GM18909 (cell line): ENCODE results near the gene PCDH12.

ENCODE experiments used
- ATAC-seq: cut with Tn5 transposase; IDR thresholded peaks from one replicate; pipeline ENCODE4 v1.9.1; 2021; ENCODE audit warnings: mild to moderate bottlenecking; ENCODE audit not compliant: unreplicated experiment, poor library complexity

The PCDH12 gene

DNA sequence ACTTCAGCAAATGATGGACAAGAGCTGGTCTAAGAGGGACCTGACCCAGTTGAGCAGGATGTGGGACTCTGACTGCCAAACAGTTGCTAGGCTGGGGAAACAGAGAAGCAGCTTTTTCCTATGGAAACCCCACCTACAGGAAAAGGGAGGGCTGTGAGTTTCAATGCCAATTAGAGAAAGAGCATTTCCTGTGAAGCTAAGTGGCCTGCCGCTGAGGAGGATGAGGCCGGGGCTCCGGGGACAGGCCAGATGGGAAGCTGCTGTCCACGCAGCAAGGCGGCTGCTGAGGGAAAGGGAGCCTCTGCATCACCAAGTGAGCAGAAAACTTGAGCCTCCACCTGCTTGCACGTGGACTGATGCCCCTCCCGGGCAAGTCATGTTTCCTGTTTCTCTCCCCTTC, at the start of gene PCDH12:
Gene PCDH12, minus strand, starts transcription at position 90 of the 400 bp plus-strand sequence. CDS start 351 bp downstream, outside the sequence.
- no peak for ATAC-seq

DNA sequence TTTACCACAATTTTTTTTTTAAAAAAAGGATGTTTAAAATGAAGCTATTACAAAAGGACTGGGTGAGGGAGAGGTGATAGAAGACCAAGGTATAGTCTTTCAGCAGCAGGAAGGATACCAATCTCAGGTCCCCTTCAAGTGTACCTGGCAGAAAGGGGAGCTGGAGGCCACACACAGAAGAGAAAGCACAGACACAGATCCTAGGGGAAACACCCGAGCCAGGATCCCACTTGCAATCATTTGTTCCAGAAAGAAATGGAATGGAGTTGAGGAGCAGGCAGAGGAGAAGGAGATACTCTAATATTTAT, 49.2 kb upstream of the PCDH12 start:
- no peak for ATAC-seq

DNA sequence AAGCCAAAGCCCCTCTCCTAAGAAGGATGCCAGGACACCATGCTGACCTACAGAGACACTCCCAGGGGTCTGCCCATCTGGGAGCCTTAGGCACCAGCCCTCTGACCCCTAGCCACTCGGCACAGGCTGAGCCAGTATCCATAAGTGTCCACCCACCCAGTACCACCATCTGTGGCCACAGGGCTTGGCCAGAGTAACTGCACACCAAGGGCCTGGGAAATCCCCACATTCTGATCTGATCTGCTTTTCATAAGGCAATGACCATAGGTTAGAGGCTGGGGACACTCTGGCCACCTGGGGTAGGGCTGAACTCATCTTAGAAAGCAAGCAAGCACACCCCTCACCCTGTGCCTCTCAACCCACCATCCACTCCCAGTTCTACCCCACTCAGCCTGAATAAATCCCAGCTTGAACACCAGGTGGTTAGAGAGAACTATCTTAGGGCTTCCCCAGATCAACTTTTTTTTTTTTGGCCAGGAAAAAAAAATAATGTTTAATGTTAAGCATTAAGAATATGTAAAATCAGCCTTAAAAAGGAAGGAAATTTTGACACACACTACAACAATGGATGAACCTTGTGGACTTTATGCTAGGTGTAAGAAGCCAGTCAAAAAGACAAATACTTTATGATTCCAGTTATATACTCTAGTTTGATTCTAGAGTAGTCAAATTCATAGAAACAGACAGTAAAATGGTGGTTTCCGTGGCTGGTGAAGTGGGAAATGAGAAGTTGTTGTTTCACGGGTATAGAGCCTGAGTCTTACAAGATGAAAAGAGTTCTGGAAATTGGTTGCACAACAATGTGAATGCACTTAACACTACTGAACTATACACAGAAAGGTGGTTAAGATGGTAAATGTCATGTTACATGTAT, 48.6 kb upstream of the PCDH12 start:
- ATAC-seq: peak; percentile 47

DNA sequence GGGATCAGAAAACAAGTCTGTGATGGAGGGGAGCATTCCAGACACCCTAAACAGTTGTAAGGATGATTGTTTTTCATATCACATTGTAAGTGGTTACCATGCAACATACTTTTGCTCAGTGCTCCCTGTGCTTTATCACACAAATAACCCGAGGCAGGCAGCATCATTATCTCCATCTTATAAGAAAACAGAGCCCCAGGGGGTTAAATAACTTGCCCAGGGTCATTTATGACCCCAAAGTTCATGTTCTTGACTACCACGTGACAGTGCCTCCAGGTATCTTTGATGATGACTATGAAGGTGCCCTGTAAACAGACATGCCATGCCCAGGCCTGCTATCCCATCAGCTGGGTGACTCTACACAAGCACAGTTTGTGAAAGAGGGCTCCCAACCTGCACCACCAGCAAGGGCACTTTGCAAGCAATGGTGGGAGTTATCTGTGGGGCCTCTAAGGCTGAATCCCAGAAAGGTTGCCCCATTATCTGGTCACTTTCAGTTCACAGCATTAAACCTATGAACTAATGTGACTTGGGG, 45.3 kb upstream of the PCDH12 start:
- ATAC-seq: no peak

DNA sequence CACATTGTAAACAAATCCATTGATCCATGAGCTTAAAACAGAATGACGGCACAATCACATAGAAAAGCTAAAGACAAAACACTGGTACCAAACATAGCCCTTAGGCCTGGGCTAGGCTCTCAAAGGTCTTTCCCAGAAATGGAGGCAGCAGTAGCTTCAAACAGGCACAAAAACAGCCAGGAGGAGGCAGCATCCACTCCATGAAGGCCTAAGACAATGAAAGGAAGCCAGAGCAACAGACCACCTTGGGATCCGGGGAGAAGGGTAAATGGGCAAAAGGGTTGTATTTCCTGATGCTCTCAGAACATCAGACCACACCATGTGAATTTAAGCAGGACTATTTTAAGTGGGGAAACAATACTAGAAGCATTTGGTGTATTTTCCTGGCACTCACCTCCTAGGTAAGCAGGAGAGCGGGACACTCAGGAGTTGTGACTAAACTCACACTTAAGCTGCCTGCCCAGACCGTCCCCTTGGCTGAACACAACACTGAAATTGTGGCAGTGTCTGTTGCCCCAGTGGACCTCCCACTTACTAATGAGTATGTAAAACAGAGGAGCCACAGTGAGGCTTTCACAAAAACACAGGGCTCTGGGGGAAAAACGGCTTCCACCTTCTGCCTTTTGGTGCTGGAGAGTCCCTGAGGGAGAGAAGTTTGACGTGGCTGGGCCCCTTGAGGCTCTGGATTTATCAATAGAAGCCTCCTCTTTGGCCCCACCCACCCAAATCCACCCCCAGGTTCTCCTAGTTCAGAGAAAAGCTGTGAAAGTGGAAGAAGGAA, 42.9 kb upstream of the PCDH12 start:
- no peak for ATAC-seq

DNA sequence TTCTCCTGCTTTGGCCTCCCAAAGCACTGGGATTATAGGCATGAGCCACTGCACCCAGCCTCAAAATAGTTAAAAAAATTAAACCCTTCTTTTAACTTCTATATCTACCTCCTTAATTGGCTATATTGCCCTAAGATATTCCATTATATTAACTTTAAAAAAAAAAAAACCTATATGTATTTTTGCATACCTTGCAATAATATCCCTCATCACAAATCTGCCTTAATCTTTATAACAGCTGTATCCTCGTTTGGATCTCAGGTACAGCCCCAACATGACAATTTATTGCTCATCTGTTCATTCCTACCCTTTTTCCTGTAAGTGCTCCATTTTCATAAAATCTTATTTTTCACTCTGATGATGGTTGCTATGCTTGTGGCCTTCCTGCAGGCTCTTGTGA, 42.2 kb upstream of the PCDH12 start:
- no peak for ATAC-seq

DNA sequence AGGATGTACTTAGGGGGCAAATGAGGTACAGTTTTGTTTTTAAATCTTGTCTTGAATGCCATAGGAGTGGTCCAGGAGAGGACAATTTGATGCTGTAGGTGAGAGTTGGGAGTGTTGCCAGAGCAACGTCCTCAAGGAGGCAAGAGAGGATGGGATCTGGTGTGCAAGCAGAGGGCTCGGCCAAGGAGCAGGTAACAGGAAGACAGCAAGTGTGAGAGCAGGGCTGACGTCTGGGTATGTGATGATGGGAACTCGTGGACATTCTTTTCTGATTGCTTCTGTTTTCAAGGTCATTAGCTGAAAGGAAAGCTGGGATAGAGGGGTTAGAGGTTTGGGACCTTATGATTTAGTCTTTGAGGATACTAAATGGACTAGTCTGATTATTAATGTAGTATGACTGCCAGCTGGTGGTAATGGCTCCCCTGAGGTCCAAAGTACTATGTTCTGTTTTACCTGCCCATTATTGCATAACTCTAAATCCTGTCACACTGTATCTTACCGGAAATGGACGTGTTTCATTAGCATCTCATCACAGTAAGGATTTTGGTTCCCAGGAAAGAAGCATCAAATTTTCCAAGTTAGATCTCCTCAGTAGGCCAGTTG, 39.5 kb upstream of the PCDH12 start:
- no peak for ATAC-seq

DNA sequence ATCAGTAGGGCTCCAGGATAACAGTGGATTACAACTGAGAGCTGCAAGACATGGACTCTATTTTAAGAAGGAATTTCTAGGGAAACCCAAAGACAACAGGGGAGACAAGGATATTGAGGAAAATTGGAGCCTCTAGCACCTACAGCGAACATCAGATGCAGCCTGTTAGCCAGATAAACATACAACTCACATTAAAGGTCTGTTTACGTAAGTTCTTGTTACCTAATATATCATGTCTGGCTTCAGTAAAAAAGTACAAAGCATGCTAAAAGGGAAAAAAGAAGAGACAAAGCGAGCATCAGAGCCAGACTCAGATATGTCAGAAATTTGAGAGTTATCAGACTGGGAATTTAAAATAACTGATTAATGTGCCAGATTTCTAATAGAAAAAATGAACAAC, 37.7 kb upstream of the PCDH12 start:
- ATAC-seq: no peak

DNA sequence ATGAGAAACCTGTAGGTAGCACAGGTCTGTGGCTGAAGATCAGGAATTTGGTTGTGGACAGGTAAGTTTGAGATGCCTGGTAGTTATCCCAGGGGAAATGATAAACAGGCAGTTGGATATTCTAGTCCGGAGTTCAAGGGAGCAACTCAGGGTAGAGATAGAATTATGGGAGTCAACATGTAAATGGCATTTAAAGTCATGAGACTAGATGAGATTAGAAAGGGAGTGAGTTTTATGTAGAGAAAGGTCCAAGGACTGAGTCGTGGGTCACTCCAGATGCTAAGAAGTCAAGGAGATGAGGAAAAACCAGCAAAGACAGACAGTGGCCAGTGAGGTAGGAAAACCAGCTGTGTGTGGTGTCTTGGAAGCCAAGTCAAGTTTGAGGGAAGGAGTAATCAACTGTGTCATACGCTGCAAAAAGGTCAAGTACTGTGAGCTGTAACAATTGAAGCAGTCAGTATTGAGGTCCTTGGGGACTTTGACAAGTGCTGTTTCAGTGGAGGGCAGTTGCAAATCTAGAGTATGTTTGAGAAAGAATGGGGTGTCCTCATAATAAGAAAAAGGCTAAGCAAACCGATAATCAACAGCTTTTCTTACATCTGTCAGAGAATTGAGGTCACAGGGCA, 36.6 kb upstream of the PCDH12 start:
- no peak for ATAC-seq

DNA sequence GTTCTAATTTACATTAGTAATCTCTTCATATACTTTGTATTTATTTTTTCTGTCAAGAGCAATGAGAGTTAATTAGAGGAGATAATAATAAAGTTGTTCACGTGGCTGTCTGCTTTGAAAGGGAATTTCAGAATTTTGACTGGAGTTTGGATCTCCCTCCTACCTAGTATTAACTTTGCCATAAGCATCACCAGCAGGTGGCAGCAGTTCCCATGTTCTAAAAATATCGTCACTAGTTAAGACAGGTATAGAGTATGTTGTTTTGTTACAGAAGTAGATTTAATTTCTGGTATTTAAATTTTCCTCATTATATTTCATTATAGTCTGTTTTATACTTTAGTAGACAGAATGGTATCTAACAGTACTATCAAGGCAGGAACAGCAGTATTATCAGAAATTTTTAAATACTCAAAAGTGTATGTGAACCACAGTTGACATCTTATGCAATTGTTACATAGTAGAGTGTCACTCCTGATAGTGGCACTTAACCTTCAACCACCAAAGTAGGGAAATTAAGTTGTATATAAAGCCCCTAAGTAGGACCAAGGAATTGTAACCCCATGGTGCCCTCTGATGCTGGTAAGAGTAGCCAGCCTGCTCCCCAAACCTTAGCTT, 34.5 kb upstream of the PCDH12 start:
- peak; percentile 60 for ATAC-seq

DNA sequence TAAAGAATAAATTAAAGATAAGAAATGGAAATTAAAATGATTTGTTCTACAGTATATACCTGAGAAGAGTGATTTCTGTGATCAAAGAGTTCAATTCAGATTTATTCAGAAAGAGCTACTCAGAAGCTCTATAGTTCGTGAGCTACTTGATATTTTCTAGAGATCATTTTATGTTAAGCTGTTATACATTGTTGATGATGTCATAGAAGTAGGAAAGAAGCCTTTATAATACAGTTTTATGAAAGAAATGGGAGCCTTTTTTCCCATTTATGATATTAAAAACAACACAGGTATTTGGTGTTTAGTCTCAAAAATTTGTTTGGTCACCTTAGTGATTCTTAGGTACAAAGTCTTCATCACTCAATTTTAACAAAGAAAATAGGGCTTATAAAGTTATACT, 31.7 kb upstream of the PCDH12 start:
- ATAC-seq: no peak

DNA sequence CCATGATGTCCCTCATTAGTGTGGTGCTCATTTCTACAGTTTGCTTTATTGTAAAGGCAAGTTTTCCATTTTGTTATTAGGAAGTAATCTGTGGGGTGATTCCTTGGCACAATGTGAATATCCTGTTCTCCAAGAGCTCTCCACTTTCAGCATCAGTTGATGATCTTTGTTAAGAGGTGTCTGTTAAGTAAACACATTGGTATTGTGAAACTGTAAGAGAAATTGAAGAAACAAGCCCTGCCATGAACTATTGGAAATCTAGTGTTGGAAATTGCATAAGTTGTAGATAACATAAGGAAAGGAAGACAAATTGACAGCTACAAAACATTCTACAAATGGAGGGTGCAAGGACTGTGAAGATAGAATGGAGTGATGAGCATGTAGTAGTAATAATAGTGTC, 28.1 kb upstream of the PCDH12 start:
- no peak for ATAC-seq

DNA sequence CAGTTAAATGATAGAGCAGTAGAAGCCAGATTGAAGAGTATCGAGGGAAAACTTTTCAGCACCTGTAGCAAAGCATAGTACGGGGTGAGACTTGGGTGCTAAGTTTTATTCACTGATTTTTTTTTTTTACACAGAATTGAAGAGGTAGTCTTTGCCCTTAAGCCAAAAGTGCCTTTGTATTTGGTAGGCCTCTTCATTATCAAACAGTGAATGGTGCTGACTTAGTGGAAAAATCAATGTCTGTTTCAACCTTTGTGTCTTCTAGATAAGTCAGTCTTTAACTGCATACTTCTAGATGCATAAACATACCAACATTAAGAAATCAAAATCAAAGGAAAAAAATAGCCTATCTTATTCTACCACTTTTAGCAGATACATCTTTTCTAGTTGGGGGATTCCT, 24.6 kb upstream of the PCDH12 start:
- no peak for ATAC-seq

DNA sequence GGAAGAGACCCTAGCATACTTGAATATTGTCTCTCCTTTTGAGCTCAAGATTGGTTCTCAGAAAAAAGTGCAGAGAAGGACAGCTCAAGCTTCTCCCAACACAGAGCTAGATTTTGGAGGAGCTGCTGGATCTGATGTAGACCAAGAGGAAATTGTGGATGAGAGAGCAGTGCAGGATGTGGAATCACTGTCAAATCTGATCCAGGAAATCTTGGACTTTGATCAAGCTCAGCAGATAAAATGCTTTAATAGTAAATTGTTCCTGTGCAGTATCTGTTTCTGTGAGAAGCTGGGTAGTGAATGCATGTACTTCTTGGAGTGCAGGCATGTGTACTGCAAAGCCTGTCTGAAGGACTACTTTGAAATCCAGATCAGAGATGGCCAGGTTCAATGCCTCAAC, 20.4 kb upstream of the PCDH12 start:
- no peak for ATAC-seq

DNA sequence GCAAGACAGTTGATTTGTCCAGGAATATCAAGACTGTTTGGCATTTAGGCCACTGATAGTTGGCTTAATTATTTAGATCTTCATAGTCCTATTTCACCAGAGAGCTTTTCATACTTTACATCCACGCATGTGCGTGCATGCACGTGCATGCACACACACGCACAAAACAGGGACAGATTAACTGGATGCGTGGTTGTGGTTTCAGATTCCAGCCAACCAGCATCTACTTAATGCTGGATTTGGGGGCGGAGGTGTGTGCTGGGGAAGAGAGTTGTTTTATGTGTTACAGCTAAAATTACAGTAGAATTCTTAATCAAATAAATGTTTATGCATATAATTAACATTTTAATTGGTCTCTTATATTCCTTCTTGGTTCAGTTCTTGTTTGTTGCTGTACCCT, 18.2 kb upstream of the PCDH12 start:
- no peak for ATAC-seq

DNA sequence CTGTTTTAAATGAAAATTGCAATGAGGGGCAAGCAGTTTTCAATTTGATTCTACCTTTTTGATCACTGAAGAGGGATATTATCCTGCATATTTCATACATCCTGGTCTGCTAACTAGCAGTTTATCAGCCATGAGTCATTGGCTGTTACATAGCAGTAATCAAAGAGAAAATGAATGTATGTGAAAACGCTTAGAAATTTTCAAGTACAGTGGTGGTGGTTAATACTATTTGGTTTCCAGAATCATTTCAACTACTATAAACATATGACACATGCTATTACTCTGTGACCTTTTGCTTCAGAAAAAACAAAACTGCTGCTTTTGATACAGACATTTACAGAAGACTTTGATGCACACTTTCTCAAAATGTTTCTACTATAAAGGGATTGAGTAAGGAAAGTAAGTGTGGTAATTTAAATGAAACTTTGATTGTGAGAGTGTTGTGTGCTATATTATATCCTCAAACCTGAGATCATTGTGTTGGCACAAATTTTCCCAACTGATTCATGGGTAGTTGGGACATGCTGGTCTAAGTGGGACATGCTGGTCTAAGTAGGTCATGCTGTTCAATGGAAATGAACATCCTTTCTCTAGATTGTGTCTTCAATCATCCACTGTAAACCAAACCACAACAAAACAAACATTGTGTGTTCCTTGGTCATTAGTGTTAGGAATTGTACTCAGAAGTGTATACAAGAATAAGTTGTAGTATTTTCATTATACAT, 16.0 kb upstream of the PCDH12 start:
- ATAC-seq: no peak

DNA sequence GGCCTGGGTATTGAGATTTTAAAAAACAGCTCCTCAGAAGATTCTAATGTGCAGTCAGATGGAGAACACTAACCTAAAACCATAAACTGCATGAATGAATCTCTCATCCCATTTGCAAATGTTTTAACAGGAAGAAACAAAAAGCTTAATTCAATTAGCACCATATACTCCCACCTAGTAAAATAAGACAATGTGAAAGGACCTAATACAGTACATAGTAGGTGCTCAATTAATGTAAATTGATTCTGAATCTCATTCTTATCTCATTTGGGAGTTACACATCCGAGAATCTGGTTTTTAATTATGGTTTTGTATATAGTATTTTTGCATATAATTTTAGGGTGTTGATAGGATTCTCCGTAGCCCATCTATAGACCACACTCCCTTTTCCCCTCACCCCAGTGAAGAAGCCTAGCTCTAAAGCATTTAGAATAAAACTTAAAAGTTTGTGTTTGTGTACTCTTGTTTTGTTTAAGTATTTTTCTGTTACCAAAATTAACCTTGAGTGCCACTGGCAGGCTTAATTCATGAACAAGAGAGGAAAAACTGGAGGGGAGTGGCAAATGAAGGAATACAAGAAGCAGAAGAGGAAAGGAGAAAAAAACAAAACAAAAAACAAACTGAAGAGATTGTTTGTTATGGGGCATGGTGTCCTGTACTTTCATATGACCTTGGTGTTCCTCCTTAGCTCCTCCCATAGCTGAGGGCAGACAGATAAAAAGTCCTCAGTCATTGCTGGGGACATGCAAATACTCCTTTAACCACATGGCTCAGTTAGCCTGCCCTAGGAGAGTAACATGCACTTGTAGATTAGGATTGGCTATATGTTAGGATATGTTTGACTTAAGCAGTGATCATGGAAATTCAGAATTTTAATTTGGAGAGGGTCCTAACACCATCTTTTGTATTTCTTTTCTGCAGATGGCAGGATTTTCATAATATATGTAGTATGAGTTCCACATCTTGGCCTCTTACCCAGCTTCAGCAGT, 12.1 kb upstream of the PCDH12 start:
- peak; percentile 62 for ATAC-seq

DNA sequence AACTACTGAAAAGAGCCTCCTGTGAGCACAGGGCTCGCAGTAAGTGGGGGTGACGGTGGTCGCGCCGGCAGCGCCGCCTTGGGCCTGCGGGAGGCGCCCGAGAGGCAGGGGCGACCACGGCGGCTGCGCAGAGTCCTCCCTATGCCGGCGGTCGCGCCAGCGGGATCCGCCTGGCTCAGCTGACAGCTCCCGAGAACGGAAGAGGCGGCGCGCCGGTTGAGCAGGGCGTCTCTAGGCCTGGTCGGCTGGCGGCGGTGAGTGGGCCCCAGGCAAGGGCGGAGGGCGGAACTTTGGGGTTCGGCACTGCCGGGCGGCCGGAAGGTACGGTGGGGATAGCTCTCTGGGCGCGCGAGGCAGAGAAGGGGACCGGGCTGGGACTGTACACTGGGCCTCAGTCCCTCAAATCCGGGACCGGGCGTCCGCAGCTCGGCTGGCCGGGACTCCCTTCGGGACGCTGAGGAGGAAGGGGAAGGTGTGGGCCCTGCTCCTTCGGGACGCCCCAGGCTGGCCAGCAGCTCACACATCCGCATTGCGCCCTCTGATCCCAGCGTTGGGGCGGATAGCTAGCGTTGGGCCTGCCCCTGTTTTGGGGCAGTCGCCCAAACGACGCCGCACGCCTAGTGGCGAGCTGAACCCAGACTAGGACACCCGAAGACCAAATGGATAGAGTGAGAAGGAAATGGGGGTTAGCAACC, 11.1 kb upstream of the PCDH12 start, which contains the start of gene RNF14:
Gene RNF14, plus strand, starts transcription at position 192 of the 695 bp plus-strand sequence. CDS start 4,484 bp downstream, outside the sequence.
- peak; percentile 93 for ATAC-seq
